ENCODE data around the gene RACK1.
A peak's percentile ranks its signal among the peaks of the same experiment; 100 is the strongest.

Gene RACK1

DNA sequence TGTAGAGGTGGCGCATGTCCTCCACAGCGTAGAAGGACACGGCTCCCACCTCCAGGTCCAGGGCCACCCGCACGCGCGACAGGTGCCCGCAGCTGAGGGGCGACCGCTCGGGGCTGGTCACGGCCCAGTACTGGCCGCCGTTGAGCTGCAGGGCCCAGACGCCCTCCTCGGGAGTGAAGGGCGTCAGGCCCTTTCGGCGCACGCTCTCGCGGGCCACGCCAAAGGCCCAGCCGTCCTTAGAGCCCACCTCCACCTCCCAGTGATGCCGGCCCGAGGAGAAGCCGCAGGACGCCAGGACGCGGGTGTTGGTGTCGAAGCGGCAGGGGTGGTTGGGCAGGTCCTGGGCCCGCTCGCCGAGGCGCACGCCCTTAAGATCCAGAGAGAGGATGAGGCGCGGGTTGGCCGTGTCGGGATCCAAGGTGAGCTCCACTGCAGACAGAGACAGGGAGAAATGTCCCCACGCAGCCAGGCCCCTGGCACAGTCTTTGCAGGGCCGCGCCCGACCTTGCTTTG is 48.4 kb downstream of the RACK1 start:
- WGBS (ENCODE audit: insufficient coverage, insufficient read length), result no CpG with 5 or more reads among the region's 45 CpGs
- Histone ChIP-seq H3K27ac (ENCODE audit: low read length) (no peak overlapping the region), H3K4me1 (ENCODE audit: control insufficient read depth, insufficient read depth, low read length) (peaks cover 6% of the 10 kb centered on the region; the same call in 1 of the 2 replicates), H3K27me3 (ENCODE audit: control insufficient read depth, insufficient read depth, low read length) (peaks cover 12% of the 10 kb centered on the region), H3K36me3 (ENCODE audit: control insufficient read depth, insufficient read depth, low read length) (no peaks in the 10 kb centered on the region), H3K4me3 (ENCODE audit: low read length) (no peak overlapping the region), H3K9me3 (ENCODE audit: control insufficient read depth, insufficient read depth, low read length) (no peaks in the 10 kb centered on the region)
- DNase-seq (ENCODE audit: low read depth, low spot score), result no peak

- Histone ChIP-seq H3K4me1 (ENCODE audit: control insufficient read depth, insufficient read depth, low read length) (peaks cover 7% of the 10 kb centered on the region; the same call in 1 of the 2 replicates), H3K27me3 (ENCODE audit: control insufficient read depth, insufficient read depth, low read length) (peaks cover 14% of the 10 kb centered on the region), H3K9me3 (ENCODE audit: control insufficient read depth, insufficient read depth, low read length) (no peaks in the 10 kb centered on the region), H3K27ac (ENCODE audit: low read length) (no peak overlapping the region), H3K36me3 (ENCODE audit: control insufficient read depth, insufficient read depth, low read length) (no peaks in the 10 kb centered on the region), H3K4me3 (ENCODE audit: low read length) (no peak overlapping the region)
- DNase-seq (ENCODE audit: low read depth, low spot score), result no peak
- WGBS (ENCODE audit: insufficient coverage, insufficient read length), result no CpG with 5 or more reads among the region's 21 CpGs
Observed at GRCh38 chr5:181194489-181195248, 49.0 kb downstream of the RACK1 start.

DNA sequence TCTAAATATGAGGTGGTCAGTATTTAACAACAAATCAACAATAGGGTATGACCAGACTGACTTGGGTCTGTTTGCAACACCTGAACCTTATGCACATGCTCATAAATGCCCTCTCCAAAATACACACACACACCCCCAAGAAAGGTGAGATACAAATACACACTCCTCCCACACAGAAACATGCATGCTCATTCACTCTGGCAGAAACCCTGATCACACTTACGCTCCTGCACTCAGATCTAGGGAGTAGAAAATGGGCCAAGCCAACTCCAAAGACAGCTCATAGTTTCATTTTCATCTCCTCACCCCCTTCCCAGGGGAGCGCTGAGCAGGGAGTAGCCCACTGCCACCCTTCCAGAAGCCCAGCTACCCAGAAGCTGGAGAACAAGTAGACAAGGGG is 50.0 kb downstream of the RACK1 start:
- H3K27me3 ChIP-seq (ENCODE audit: control insufficient read depth, insufficient read depth, low read length), result peaks cover 17% of the 10 kb centered on the region
- no peak for DNase-seq (ENCODE audit: low read depth, low spot score)
- no peak overlapping the region for H3K4me3 ChIP-seq (ENCODE audit: low read length)
- no peak overlapping the region for H3K27ac ChIP-seq (ENCODE audit: low read length)
- WGBS (ENCODE audit: insufficient coverage, insufficient read length), result no CpG with 5 or more reads among the region's 2 CpGs
- H3K4me1 ChIP-seq (ENCODE audit: control insufficient read depth, insufficient read depth, low read length), result peaks cover 4% of the 10 kb centered on the region; the same call in 1 of the 2 replicates
- H3K36me3 ChIP-seq (ENCODE audit: control insufficient read depth, insufficient read depth, low read length), result no peaks in the 10 kb centered on the region
- no peaks in the 10 kb centered on the region for H3K9me3 ChIP-seq (ENCODE audit: control insufficient read depth, insufficient read depth, low read length)

GRCh38 chr5:181192337-181193046 is 51.2 kb downstream of the RACK1 start:
- H3K27ac ChIP-seq (ENCODE audit: low read length), result no peak overlapping the region
- H3K9me3 ChIP-seq (ENCODE audit: control insufficient read depth, insufficient read depth, low read length), result no peaks in the 10 kb centered on the region
- no CpG with 5 or more reads among the region's 12 CpGs for WGBS (ENCODE audit: insufficient coverage, insufficient read length)
- H3K4me1 ChIP-seq (ENCODE audit: control insufficient read depth, insufficient read depth, low read length), result peaks cover 3% of the 10 kb centered on the region; the same call in 1 of the 2 replicates
- H3K27me3 ChIP-seq (ENCODE audit: control insufficient read depth, insufficient read depth, low read length), result peaks cover 17% of the 10 kb centered on the region
- H3K4me3 ChIP-seq (ENCODE audit: low read length), result peak overlapping the region; percentile 78; the same call in 1 of the 2 replicates
- no peaks in the 10 kb centered on the region for H3K36me3 ChIP-seq (ENCODE audit: control insufficient read depth, insufficient read depth, low read length)
- DNase-seq (ENCODE audit: low read depth, low spot score), result no peak

GRCh38 chr5:181191526-181192336 is 52.0 kb downstream of the RACK1 start:
- DNase-seq (ENCODE audit: low read depth, low spot score), result no peak
- Histone ChIP-seq H3K27me3 (ENCODE audit: control insufficient read depth, insufficient read depth, low read length) (peaks cover 17% of the 10 kb centered on the region), H3K27ac (ENCODE audit: low read length) (no peak overlapping the region), H3K36me3 (ENCODE audit: control insufficient read depth, insufficient read depth, low read length) (no peaks in the 10 kb centered on the region), H3K4me1 (ENCODE audit: control insufficient read depth, insufficient read depth, low read length) (peaks cover 3% of the 10 kb centered on the region; the same call in 1 of the 2 replicates), H3K4me3 (ENCODE audit: low read length) (peak overlapping the region; percentile 78), H3K9me3 (ENCODE audit: control insufficient read depth, insufficient read depth, low read length) (no peaks in the 10 kb centered on the region)
- no CpG with 5 or more reads among the region's 64 CpGs for WGBS (ENCODE audit: insufficient coverage, insufficient read length)

- DNase-seq (ENCODE audit: low read depth, low spot score), result no peak
- H3K9me3 ChIP-seq (ENCODE audit: control insufficient read depth, insufficient read depth, low read length), result no peaks in the 10 kb centered on the region; the same call in 1 of the 2 replicates
- WGBS (ENCODE audit: insufficient coverage, insufficient read length), result no CpG with 5 or more reads among the region's 66 CpGs
- peaks cover 3% of the 10 kb centered on the region; the same call in 1 of the 2 replicates for H3K4me1 ChIP-seq (ENCODE audit: control insufficient read depth, insufficient read depth, low read length)
- peaks cover 17% of the 10 kb centered on the region for H3K27me3 ChIP-seq (ENCODE audit: control insufficient read depth, insufficient read depth, low read length)
- no peaks in the 10 kb centered on the region for H3K36me3 ChIP-seq (ENCODE audit: control insufficient read depth, insufficient read depth, low read length)
- peak overlapping the region; percentile 78 for H3K4me3 ChIP-seq (ENCODE audit: low read length)
- H3K27ac ChIP-seq (ENCODE audit: low read length), result no peak overlapping the region
Observed at GRCh38 chr5:181190711-181191525, 52.8 kb downstream of the RACK1 start.

DNA sequence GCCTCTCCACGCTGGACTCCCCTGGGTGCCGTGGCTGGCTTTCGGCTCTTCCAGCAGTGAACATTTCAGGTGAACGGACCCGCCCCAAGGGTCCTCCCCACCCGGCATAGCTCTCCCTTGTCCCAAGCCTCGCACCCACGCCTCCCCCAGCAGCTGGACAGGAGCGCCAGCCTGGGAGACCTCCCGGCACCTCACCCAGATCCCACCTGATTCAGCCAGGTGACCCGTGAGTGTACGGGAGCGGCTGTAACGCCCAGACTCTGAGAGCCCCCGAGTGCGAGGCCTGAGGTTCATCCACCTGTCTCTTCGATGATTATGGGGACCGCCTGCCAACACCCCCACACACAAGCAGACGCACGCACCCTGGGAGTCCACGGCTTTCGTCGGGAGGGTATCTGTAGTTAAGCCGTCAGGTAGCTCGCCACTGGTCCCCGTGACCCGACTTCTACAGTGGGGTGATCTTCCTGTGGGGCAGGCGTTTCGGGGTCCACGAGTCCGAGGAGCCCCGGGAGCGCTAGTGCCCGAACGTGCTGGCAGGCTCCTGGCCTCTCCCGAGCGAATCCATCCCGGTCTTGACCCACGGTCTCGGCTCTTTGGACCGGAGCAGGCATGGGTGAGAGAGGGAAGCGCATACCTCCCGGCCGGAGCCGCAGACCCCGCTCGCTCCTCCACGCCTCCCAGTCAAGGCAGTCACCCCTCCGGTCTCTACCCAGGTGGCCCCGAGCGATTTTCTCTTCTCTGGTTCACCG is 53.6 kb downstream of the RACK1 start:
- WGBS (ENCODE audit: insufficient coverage, insufficient read length), result no CpG with 5 or more reads among the region's 52 CpGs
- H3K27me3 ChIP-seq (ENCODE audit: control insufficient read depth, insufficient read depth, low read length), result peaks cover 17% of the 10 kb centered on the region
- peak overlapping the region; percentile 78; the same call in 1 of the 2 replicates for H3K4me3 ChIP-seq (ENCODE audit: low read length)
- H3K36me3 ChIP-seq (ENCODE audit: control insufficient read depth, insufficient read depth, low read length), result no peaks in the 10 kb centered on the region
- H3K27ac ChIP-seq (ENCODE audit: low read length), result no peak overlapping the region
- DNase-seq (ENCODE audit: low read depth, low spot score), result no peak
- no peaks in the 10 kb centered on the region; the same call in 1 of the 2 replicates for H3K9me3 ChIP-seq (ENCODE audit: control insufficient read depth, insufficient read depth, low read length)
- peaks cover 3% of the 10 kb centered on the region; the same call in 1 of the 2 replicates for H3K4me1 ChIP-seq (ENCODE audit: control insufficient read depth, insufficient read depth, low read length)

- H3K4me1 ChIP-seq (ENCODE audit: control insufficient read depth, insufficient read depth, low read length), result peaks cover 3% of the 10 kb centered on the region; the same call in 1 of the 2 replicates
- H3K9me3 ChIP-seq (ENCODE audit: control insufficient read depth, insufficient read depth, low read length), result no peaks in the 10 kb centered on the region; the same call in 1 of the 2 replicates
- no peak for DNase-seq (ENCODE audit: low read depth, low spot score)
- H3K36me3 ChIP-seq (ENCODE audit: control insufficient read depth, insufficient read depth, low read length), result no peaks in the 10 kb centered on the region
- peak overlapping the region; percentile 78; the same call in 1 of the 2 replicates for H3K4me3 ChIP-seq (ENCODE audit: low read length)
- H3K27me3 ChIP-seq (ENCODE audit: control insufficient read depth, insufficient read depth, low read length), result peaks cover 17% of the 10 kb centered on the region
- WGBS (ENCODE audit: insufficient coverage, insufficient read length), result no CpG with 5 or more reads among the region's 41 CpGs
- H3K27ac ChIP-seq (ENCODE audit: low read length), result no peak overlapping the region
Observed at GRCh38 chr5:181189363-181189961, 54.2 kb downstream of the RACK1 start.

Data from iPS DF 6.9 (cell line).